Measurements from ENCODE around the gene CFAP97D1. TPM values are rescaled to one million over a fixed set of nuclear protein-coding genes. Genes with fewer than 3 reads are reported as not detected.

The CFAP97D1 gene
- total RNA-seq, 6 experiments from 2014 or later = not detected

DNA sequence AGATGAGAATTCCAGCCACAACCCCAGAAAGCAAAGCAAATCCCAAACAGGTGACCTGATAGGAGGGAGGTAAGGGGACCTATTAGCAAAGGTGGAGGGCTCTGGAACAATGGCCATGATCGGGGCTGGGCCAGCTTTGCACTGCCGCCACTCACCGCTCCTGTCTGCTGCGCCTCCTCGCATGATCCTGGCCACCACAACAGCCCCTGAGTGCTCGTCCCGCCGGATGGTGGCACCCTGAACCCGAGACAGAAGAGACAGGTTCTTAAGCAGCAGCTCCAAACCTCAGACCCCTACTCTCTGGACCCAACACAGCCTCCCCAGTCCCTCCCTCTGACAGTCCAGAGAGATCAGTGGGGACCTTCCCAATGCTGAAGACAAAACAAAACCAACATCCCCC is 47.4 kb downstream of the CFAP97D1 start:
- Histone ChIP-seq H3K27me3 (no peaks in the 10 kb centered on the region), H3K9me3 (no peaks in the 10 kb centered on the region), H3K27ac (no peak overlapping the region), H3K36me3 (no peaks in the 10 kb centered on the region), H3K4me3 (no peak overlapping the region), H3K4me1 (no peaks in the 10 kb centered on the region)
- ATAC-seq (no peak), DNase-seq (peak in 1 of 3 donors; percentile 32)
- 86% methylated on average over 9 of the region's 9 CpGs for WGBS (ENCODE audit: insufficient coverage, low coverage, low lambda C conversion rate, missing lambda C conversion rate)
- intact Hi-C loops (cut with DNase I) = no loop called here
- TF ChIP-seq, protein P1, sequence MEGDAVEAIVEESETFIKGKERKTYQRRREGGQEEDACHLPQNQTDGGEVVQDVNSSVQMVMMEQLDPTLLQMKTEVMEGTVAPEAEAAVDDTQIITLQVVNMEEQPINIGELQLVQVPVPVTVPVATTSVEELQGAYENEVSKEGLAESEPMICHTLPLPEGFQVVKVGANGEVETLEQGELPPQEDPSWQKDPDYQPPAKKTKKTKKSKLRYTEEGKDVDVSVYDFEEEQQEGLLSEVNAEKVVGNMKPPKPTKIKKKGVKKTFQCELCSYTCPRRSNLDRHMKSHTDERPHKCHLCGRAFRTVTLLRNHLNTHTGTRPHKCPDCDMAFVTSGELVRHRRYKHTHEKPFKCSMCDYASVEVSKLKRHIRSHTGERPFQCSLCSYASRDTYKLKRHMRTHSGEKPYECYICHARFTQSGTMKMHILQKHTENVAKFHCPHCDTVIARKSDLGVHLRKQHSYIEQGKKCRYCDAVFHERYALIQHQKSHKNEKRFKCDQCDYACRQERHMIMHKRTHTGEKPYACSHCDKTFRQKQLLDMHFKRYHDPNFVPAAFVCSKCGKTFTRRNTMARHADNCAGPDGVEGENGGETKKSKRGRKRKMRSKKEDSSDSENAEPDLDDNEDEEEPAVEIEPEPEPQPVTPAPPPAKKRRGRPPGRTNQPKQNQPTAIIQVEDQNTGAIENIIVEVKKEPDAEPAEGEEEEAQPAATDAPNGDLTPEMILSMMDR (IDR thresholded peaks at IDR 0.05) = no peak
- TF ChIP-seq POLR2A (IDR thresholded peaks at IDR 0.05) = no peak

DNA sequence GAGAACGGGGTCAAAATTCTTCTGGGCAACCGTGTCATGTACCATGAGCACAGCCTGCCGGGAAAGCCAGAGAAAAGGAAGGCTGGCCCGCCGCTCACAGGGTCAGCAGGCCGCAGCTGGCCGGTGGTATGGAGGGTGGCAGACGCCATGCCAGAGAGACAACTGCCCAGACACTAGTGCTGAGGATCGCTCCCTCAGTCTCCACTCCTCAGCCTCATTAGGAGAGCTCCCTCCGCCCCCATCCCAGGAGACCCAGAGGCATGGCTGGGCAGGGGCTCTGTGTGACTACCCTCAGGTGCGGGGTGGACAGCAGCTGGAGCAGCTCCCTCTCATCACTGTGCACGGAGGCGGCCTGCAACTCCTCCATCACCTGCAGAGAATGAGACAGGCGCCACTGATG is 49.5 kb downstream of the CFAP97D1 start:
- Histone ChIP-seq H3K4me3 (no peak overlapping the region), H3K27ac (no peak overlapping the region), H3K36me3 (no peaks in the 10 kb centered on the region), H3K27me3 (no peaks in the 10 kb centered on the region), H3K4me1 (peaks cover 0 to 3% (median 0%) of the 10 kb centered on the region in 4 donors), H3K9me3 (no peaks in the 10 kb centered on the region)
- 100% methylated on average over 1 of the region's 14 CpGs for WGBS (ENCODE audit: insufficient coverage, low coverage, low lambda C conversion rate, missing lambda C conversion rate)
- TF ChIP-seq POLR2A (IDR thresholded peaks at IDR 0.05) = no peak
- TF ChIP-seq, protein P1 (IDR thresholded peaks at IDR 0.05) = no peak
- ATAC-seq (no peak), DNase-seq (no peak)
- intact Hi-C loops (cut with DNase I) = no loop called here

DNA sequence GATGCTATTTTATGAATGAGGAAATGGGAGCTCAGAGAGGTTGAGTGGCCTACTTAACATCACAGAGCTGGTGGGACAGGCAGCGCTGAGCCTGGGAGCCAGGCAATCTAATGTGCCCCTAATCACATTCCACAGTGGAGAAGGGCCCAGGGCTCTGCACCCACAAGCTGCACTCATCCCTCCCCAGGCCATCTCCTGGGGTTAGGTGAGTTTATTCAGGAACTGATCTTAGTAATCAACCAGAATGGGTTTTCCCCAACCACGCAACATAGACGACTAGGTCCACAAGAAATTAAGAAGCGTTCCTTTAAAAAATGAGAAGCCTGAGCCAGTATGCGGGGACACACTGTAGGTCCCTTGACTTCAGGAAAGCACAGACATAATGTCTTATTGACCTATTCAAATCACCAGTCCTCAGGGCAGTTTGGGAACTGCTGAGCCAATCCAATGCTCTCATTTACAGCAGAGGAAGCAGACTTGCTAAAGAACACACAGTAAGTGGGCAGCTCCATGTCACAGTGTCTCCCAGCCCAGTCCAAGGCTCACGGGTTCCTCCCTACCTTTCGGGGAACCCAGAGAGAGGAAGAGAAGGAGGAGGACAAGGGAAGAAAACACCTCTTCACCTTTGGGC is 50.4 kb downstream of the CFAP97D1 start:
- Histone ChIP-seq H3K27ac (no peak overlapping the region), H3K9me3 (no peaks in the 10 kb centered on the region), H3K4me1 (peaks cover 0 to 3% (median 0%) of the 10 kb centered on the region in 4 donors), H3K36me3 (no peaks in the 10 kb centered on the region), H3K27me3 (no peaks in the 10 kb centered on the region), H3K4me3 (no peak overlapping the region)
- TF ChIP-seq, protein P1 (IDR thresholded peaks at IDR 0.05) = no peak
- no peak for TF ChIP-seq POLR2A (IDR thresholded peaks at IDR 0.05)
- no peak for DNase-seq
- WGBS (ENCODE audit: insufficient coverage, low coverage, low lambda C conversion rate, missing lambda C conversion rate) = 75% methylated on average over 6 of the region's 7 CpGs
- intact Hi-C loops (cut with DNase I) = no loop called here
- no peak for ATAC-seq

DNA sequence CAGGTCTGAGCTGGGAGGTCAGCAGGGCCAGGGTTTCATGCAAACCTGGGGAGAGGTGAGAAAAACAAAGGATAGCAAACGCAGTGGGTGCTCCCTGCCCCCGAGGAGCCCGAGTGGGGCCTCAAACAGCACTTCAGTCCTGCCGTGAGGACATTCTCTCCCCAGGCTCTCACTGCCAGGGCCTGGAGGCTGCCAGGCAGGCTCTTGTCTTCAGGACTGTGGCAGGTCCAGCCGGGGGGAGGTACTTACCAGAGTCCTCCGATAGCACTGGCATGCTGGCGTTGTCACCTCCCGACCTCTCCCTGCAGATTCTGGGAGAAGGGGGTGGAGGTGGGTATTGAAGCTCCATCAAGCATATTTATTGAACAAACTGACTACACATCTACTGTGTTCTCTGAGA is 51.4 kb downstream of the CFAP97D1 start:
- intact Hi-C loops (cut with DNase I) = no loop called here
- Histone ChIP-seq H3K9me3 (no peaks in the 10 kb centered on the region), H3K36me3 (no peaks in the 10 kb centered on the region), H3K4me1 (peaks cover 0 to 3% (median 0%) of the 10 kb centered on the region in 4 donors), H3K4me3 (no peak overlapping the region), H3K27me3 (no peaks in the 10 kb centered on the region), H3K27ac (no peak overlapping the region)
- 75% methylated on average over 2 of the region's 8 CpGs for WGBS (ENCODE audit: insufficient coverage, low coverage, low lambda C conversion rate, missing lambda C conversion rate)
- no peak for TF ChIP-seq POLR2A (IDR thresholded peaks at IDR 0.05)
- TF ChIP-seq, protein P1 (IDR thresholded peaks at IDR 0.05) = no peak
- ATAC-seq = no peak
- DNase-seq = no peak
